Stimulated activated CD4-positive, alpha-beta T cell treated with anti-CD3 and anti-CD28 coated beads, Interleukin-4, amount 100 ng/mL, for 1 hour (primary cell): ENCODE data around the gene APLNR.
"Not testable (repeated sequence)": the region's sequence is repeated elsewhere in the genome, so short reads cannot be mapped to it uniquely, and the experiment has no call there.

Experiments
- DNase-seq: peaks from one replicate; pipeline ENCODE4 v3.0.0-alpha.2; 2020

APLNR gene

DNA sequence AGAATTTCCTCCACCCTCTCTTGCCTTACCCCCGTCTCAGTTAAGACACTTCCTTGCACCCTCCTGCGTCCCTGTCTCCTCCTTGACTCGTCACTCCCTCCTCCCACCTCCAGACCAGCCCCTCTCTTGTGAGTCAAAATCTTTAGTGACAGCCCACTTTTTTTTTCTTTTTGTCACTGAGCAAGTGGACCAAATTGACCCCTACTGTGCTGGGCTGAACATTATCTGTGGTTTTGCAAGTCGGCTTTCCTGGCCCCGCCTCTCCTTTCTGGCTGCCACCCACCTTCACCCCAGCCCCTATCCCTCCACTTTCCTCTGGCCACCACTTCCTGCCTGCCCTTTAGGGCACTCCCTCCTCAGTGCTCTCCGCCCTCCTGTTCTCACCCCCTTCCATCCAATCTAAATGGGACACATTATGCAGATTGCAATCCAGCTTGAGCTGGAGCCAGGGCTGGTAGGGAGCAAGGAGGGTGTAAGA lies at the start of gene APLNR:
Gene APLNR (minus strand): TSS at position 47 of the 478 bp plus-strand sequence. CDS start 246 bp downstream, outside the sequence.
- no peak for DNase-seq

GRCh38 chr11:57283231-57283990 lies 46.4 kb upstream of the APLNR start:
- no peak for DNase-seq

GRCh38 chr11:57281546-57281945 lies 44.5 kb upstream of the APLNR start:
- not testable (repeated sequence) for DNase-seq

GRCh38 chr11:57279116-57279515 lies 42.1 kb upstream of the APLNR start:
- no peak for DNase-seq

DNA sequence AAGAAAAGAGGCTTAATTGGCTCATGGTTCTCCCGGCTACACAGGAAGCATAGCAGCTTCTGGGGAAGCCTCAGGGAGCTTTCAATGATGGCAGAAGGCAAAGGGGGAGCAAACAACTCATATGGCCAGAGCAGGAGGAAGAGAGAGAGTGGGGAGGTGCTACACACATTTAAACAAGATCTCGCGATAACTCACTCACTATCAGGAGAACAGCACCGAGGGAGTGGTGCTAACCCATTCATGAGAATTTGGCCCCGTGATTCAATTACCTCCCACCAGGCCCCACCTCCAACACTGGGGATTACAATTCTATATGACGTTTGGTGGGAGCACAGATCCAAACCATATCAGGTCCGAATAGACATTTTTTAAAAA lies 41.7 kb upstream of the APLNR start:
- no peak for DNase-seq

GRCh38 chr11:57277845-57278720 lies 41.0 kb upstream of the APLNR start:
- peak; percentile 30 for DNase-seq

DNA sequence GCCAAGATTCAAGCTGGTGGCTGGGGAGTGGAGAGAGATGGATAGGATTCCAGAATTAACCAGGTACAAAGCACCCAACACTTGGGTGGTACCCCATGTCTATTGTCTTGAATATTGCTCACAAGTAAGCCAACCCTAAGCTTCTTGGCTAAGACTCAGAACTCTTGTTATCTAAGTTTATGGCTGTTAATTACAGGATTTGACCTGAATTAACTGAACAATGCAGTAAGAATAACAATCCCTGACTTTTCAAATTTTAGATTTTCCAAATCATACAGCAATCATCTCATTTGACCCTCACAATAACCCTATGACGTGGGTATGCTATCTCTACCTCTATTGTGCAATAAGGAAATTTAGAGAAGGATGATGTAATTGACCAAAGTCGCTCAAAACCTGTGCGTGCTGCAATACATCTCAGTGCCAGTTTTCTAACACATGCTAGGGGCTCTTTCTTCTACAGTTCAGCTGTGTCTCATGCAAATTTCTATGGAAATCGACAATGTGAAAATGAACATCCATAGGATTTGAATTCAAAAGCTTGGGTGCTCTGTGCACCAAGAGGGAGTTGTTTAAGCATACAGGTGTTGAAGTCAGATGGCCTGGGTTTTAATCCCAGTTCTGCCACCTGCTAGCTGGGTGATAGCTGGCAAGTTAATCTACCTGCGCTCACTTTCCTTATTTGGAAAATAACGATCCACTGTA lies 40.1 kb upstream of the APLNR start:
- DNase-seq = no peak

GRCh38 chr11:57276169-57276970 lies 39.3 kb upstream of the APLNR start:
- DNase-seq = no peak

DNA sequence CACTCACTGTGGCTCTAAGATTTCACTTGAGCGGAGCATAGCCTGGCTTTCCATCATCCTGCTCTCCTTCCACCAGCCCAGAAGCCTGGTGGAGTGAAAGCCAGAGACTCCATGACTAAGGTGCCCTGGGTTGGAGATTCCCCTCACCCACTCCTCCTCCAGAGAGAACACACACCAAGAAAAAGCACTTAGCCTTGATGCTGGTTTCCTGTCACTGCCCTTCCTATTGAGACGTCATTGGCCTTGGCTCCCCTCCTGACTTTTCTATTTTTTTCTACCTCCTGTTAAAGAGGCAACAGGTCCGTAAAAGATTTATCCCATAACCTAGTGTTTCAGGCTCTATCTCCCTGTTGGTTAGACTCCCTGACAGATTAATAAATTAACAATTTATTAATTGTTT lies 38.5 kb upstream of the APLNR start:
- no peak for DNase-seq

DNA sequence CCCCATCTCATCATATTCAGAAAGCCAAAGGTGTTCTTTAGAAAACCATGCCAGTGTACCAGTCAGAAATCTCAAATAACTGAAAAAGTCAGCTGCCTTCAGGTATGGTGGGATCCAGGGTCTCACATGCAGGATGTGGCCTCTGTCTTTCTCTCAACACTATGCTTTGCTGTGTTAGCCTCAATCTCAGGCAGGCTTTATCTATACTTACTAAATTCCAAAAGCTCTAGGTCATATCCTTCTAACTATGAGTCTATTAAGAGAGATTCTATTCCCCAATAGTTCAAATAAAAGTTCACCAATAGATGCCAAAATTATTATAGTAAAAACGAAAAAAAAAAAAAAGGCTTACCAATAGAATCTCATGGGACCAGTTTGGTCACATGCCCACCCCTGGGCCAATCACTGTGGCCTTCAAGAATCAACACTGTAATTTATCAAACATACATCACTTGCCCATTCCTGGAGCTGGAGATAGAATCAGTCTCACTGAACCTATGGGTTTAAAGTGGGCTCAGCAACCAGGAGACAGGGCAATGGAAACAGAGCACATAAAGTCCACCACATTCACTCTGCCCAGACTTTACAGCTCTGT lies 38.0 kb upstream of the APLNR start:
- DNase-seq = no peak

DNA sequence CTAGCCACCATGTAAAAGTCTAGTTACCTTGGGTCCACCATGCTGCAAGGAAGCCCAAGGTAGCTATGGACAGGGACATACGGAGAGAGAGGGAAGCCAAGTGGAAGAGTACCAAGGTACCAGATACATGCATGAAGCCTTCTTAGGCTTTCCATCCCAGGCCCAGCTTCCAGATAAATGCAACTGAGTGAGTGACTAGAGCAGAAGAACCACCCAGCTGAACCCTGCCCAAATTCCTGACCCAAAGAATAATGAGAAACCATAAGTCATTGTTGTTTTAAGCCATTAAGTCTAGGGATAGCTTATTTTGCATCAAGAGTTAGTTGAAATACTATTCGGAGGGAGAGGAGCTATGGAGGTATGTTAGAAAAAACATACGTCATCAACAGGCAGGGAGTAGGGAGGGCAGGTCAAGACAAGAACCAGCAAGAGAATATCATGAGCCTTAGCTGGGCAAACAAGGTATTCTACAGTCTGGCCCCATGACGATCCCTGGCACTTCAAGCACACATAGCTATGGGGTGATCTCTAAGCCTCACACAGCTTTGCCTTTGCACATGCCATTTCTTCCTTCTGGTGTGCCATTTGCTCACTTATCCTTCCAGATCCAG lies 36.5 kb upstream of the APLNR start:
- DNase-seq = no peak

- DNase-seq = no peak
These were observed 32.5 kb upstream of the APLNR start for GRCh38 chr11:57269571-57270021.

- no peak for DNase-seq
These were observed 29.1 kb upstream of the APLNR start for GRCh38 chr11:57266157-57266556.

DNA sequence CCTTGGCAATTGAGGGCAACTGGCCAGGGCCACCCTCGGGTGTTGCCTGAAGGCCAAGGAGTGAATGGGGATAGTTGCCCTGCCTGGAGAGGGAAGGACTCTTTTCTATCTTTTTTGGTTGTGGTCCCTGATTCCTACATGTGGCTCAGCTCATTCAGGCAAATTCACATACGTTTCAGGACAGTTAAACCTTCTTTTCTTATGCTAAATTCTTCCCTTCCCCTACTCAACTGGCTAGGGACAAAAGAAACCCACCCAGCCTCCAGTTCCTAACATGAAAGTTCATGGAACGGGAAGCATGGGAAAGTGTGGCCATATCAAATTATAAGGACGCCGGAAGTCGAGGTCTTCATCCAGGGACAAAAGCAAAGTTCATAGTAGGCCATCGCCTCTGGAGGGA lies 26.3 kb upstream of the APLNR start:
- no peak for DNase-seq

DNA sequence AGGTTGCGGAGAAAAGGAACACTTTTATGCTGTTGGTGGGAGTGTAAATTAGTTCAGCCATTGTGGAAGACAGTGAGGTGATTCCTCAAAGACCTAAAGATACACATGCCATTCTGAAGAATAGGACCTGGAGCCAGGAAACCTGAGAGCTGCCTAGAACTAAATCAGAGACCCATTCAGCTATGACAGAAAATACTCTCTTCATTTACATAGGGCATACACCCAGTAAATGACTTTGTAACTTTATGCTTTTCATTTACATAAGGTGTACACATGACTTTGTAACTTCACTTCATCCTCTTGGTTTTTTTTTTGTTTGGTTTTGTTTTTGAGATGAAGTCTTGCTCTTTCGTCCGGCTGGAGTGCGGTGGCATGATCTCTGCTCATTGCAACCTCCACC lies 25.1 kb upstream of the APLNR start:
- no peak for DNase-seq

DNA sequence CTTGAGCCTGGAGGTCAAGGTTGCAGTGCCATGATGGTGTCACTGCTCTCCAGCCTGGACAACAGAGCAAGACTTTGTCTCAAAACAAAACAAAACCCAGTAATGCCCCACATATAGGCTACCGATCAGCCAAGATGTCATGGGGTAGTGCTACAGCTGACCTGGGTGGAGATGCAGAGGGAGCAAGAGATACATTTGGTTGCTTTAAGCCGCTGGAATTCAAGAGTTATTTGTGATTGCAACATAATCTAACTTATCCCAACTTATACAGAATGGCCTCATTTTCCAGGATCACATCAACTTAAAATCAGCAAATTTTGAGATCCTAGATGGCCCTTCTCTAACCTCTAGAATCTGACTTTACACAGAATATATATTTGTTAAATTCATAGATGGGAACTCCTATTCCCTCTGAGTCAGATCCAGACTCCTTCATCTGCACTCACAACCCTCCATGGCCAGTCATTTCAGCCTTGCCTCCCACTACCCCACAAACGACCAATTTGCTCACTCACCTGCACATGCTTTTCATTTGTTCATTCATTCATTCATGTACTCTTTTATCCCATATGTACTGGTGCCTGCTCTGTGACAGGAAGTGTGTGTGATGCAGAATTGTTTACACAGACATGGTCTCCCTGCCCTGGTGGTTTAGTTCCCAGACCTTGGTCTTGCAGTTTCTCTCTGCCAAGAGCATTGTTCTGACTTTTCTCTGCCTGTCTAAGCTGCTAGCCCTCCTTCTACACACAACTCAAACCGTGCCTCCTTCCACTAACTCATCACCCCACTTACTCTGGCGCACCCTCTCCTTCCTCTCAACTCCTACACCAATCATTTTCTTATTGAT lies 24.1 kb upstream of the APLNR start:
- DNase-seq = no peak

DNA sequence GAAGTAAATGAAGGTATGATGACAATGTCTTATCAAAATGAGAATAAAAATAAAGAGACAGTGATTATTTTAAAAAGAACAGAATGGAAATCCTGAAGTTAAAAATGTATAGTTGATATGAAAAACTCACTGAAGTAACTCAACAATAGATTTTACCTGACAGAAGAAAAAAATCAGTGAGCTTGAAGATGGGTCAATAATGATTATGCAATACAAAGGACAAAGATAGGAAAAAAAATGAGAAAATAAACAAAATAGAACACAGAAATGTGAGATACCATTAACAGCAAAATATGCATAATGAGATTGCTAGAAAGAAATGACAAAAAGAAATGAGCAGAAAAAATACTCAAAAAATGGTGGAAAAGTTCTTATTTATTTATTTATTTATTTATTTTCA lies 19.1 kb upstream of the APLNR start:
- DNase-seq = no peak

GRCh38 chr11:57255618-57256017 lies 18.6 kb upstream of the APLNR start:
- DNase-seq = no peak

DNA sequence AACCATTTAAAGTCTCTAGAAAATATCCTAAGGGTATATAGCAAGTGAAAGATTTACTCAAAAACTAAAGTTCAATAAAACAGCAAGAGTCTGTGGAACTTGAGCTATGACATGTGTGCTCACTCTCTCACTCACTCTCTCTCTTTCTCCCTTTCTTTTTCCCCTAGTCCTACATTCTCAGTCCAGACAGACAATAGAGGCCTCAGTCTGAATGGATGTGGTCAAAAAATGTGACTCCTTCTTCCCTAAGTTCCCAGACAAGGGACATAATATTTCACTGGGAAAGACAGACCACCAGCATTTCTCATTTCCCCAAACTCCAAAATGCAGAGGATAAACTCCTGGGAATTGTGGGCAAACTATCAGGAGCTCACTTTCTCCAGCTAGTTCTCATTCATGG lies 17.6 kb upstream of the APLNR start:
- no peak for DNase-seq

GRCh38 chr11:57251491-57252104 lies 14.5 kb upstream of the APLNR start:
- DNase-seq = no peak
